IPS-11a (cell line): ENCODE measurements around the gene ZNF629.
A peak's percentile ranks its signal among the peaks of the same experiment; 100 is the strongest.

Experiments
- H3K4me3 ChIP-seq: one replicate; pipeline ENCODE4 v1.5.1; 2013; ENCODE audit warnings: low read depth, low read length, control low read depth

Gene ZNF629

GRCh38 chr16:30750201-30750600 lies 36.8 kb downstream of the ZNF629 start:
- no peak overlapping the region for H3K4me3 ChIP-seq

- H3K4me3 ChIP-seq = peak overlapping the region; percentile 67
Measured at GRCh38 chr16:30748634-30749445, 38.2 kb downstream of the ZNF629 start.

- peak within 1 kb of the TSS; percentile 67 for H3K4me3 ChIP-seq
Measured at GRCh38 chr16:30747799-30748633, 39.0 kb downstream of the ZNF629 start, which contains the start of gene PHKG2. Gene PHKG2 (plus strand): TSS chr16:30748425. CDS start chr16:30748821, 396 bp downstream.

GRCh38 chr16:30747331-30747730 lies 39.7 kb downstream of the ZNF629 start:
- peak overlapping the region; percentile 33 for H3K4me3 ChIP-seq

- H3K4me3 ChIP-seq = no peak overlapping the region
Measured at GRCh38 chr16:30746638-30747175, 40.3 kb downstream of the ZNF629 start.

GRCh38 chr16:30745082-30745481 lies 41.9 kb downstream of the ZNF629 start:
- H3K4me3 ChIP-seq = no peak overlapping the region

- H3K4me3 ChIP-seq = no peak overlapping the region
Measured at GRCh38 chr16:30744183-30744582, 42.8 kb downstream of the ZNF629 start.

GRCh38 chr16:30743716-30744115 lies 43.3 kb downstream of the ZNF629 start:
- H3K4me3 ChIP-seq = no peak overlapping the region

GRCh38 chr16:30741461-30741914 lies 45.5 kb downstream of the ZNF629 start:
- H3K4me3 ChIP-seq = no peak overlapping the region

- H3K4me3 ChIP-seq = no peak overlapping the region
Measured at GRCh38 chr16:30740364-30741251, 46.4 kb downstream of the ZNF629 start.

GRCh38 chr16:30738984-30739951 lies 47.7 kb downstream of the ZNF629 start:
- H3K4me3 ChIP-seq = no peak overlapping the region

- H3K4me3 ChIP-seq = no peak overlapping the region
Measured at GRCh38 chr16:30737794-30738648, 49.0 kb downstream of the ZNF629 start.

GRCh38 chr16:30736995-30737793 lies 49.8 kb downstream of the ZNF629 start:
- no peak overlapping the region for H3K4me3 ChIP-seq

GRCh38 chr16:30731411-30731810 lies 55.6 kb downstream of the ZNF629 start:
- H3K4me3 ChIP-seq = no peak overlapping the region

- H3K4me3 ChIP-seq = no peak overlapping the region
Measured at GRCh38 chr16:30728899-30729672, 57.9 kb downstream of the ZNF629 start.
